GM18499 (cell line): ENCODE data around the gene RBM33.
"Not testable (repeated sequence)": the region's sequence is repeated elsewhere in the genome, so short reads cannot be mapped to it uniquely, and the experiment has no call there.

Source experiments
- ATAC-seq: cut with Tn5 transposase; IDR thresholded peaks from one replicate; pipeline ENCODE4 v1.9.1; 2021; ENCODE audit warnings: moderate number of reproducible peaks; ENCODE audit not compliant: insufficient read depth, unreplicated experiment

The RBM33 gene

GRCh38 chr7:155814316-155815276 lies 170.1 kb downstream of the RBM33 start:
- ATAC-seq = no peak

GRCh38 chr7:155815332-155816191 lies 171.1 kb downstream of the RBM33 start:
- ATAC-seq = no peak

GRCh38 chr7:155816192-155816508 lies 171.7 kb downstream of the RBM33 start:
- no peak for ATAC-seq

GRCh38 chr7:155816996-155817395 lies 172.5 kb downstream of the RBM33 start:
- no peak for ATAC-seq

GRCh38 chr7:155817515-155817914 lies 173.1 kb downstream of the RBM33 start:
- not testable (repeated sequence) for ATAC-seq

GRCh38 chr7:155818154-155818819 lies 173.8 kb downstream of the RBM33 start:
- no peak for ATAC-seq

- ATAC-seq = no peak
Measured at GRCh38 chr7:155818820-155819168, 174.3 kb downstream of the RBM33 start.

- ATAC-seq = no peak
Measured at GRCh38 chr7:155819186-155819585, 174.7 kb downstream of the RBM33 start.

GRCh38 chr7:155820246-155820645 lies 175.8 kb downstream of the RBM33 start:
- no peak for ATAC-seq

- no peak for ATAC-seq
Measured at GRCh38 chr7:155820788-155821187, 176.3 kb downstream of the RBM33 start.

GRCh38 chr7:155821851-155822250 lies 177.4 kb downstream of the RBM33 start:
- no peak for ATAC-seq

- no peak for ATAC-seq
Measured at GRCh38 chr7:155824227-155824886, 179.9 kb downstream of the RBM33 start.

GRCh38 chr7:155825336-155825735 lies 180.9 kb downstream of the RBM33 start:
- no peak for ATAC-seq

GRCh38 chr7:155829796-155830470 lies 185.5 kb downstream of the RBM33 start:
- ATAC-seq = no peak
